Globus pallidus (tissue), 1 donor: ENCODE results near the gene PALMD.

ENCODE experiments used
- DNase-seq: peaks from one replicate; pipeline ENCODE4 v3.0.0-alpha.2; 2015; ENCODE audit warnings: low spot score

PALMD gene

DNA sequence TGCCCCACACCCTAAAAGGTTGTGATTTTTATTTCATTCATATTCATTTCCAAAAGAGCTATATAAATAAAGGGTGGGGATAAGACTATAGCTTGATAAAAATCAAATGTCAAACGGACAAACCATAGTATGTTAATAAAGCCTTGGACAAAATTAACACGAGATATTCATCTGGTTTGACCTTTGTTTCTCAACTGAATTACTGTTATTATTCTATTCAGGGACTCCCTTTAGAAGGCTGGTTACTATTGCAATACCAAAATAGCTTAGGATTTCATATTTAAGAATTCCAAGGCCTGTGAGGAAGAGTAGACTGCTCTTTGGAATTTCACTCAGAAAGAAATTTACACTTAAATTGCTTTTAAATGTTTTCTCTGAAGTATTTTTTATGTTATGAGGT lies 10.2 kb upstream of the PALMD start:
- no peak for DNase-seq

DNA sequence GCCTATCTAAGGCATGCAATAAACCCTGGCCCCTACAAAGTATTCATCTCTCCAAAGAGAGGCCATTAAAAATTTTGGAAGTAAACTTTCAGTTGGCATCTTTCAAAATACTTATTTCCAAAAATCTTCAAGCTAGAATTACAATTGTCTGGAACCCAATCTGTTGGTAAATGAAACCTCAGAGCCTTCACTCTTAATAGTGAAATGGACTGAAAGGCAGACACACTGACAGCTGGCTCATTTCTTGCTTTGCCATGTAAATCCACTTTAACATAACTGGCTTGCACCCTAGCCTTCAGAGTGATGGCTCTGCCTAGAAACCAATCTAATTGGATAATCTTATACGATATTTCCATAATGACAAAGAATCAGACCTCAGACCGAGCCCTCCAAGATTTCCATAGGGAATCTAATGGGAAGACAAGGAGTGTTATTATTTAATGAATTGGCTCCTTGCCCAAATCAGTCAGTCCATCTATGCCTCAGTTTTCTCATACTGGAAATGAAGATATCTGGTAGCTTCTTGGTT lies 9.2 kb upstream of the PALMD start:
- no peak for DNase-seq

DNA sequence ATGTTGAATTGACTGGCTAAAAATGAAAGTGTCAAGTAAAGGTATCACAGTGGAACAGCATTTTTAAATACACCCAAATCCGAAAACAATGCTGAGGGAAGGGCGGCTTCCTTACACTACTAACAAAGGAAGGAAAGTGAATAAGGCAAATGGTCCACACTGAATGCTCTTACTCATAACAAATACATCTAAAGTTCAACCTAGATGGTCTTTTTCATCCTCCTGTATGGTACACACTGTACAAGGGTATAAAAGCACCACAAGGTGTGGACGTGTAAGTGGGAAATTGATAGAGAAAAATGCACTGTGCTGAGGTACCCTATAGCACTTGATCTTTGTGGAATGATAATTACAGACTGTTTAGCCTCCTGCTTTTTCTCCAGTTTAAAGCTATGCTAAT lies 7.1 kb upstream of the PALMD start:
- no peak for DNase-seq

DNA sequence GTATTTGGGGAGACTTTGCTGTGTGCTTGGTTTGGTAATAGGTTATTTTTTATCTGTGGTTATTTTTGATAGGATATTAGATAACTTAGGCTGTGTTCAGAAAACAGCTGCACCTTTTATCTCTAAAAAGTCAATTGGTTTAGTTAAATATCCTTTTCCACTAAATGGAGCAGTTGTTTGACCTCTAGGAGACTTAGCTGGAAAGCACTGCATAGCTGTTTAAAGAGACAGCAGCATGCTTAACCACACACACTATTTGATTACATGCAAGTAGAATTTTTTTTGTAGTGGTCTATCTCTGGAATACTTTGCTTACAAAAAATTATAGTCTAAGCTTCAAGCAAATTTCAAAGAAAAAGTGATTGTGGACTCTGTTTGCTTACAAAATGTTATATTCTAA lies 6.5 kb upstream of the PALMD start:
- no peak for DNase-seq

DNA sequence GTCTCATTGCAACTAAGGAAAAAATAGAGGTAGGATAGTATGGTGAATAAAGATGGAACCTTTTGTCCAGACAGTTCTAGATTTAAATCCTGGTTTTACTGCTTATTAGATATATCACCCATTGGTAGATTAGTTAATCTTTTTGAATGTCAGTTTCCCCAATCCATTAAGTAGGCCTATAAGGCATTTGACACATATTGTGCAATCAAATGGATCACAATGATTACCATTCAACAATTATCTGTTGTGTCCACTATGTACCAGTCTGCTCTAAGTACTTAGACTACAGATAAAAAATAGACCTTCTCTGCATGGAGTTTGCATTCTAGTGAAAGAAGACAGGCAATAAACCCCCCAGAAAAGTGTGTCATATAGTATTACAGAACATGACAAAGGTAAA lies 6.0 kb upstream of the PALMD start:
- no peak for DNase-seq

DNA sequence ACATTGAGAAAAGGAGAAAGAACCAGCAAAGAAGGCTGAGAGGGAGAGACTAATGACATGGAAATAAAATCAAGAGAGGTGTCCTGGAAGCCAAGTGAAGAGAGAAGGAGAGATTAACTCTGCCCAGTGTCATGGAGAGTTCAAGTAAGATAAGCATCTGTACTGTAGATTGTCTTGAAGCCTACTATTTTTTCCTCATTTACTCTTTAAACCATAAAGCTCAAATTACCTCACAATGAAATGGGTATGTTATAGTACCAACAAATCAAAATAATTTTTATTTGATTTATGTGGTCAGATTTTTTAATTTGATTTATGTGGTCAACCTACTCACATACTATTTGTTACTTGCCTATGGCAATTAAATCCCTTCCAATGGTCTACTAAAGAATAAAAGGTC lies 5.2 kb upstream of the PALMD start:
- no peak for DNase-seq

DNA sequence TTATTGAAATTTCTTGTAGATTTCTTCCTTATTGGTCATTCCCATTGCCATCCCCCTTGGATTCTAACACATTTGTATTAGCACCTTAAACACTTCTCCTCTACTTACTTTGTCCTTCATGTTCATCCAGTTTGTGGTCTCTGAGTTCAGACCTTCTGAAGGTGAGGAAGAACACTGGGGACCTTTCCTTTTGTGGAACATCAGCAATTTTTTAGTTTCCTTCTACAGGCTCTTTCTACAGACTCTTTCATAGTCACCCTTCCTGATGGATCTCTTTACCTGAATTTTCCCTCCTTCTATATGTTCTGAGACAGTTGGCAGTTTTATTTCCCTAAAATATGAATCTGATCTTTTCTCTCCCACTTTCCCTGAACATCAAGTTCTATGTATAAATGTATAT lies 4.4 kb upstream of the PALMD start:
- no peak for DNase-seq

DNA sequence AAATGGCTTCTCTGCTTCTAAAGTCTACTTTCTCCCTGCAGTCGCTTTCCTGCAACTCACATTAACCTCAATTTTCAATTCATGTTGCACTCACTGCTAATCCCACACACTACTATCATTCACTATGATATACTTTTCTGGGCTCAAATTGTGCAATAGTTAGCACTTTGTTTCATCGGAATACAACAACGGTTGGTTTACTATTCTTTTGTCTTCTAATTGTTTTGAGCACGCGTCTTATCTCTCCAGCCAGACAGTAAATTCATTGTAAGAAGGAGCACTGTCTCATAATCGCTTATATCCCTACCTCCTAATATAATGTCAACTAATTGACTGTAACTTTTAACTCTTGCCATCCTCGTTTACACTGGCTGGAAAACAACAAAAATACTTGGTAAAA lies 3.9 kb upstream of the PALMD start:
- no peak for DNase-seq

DNA sequence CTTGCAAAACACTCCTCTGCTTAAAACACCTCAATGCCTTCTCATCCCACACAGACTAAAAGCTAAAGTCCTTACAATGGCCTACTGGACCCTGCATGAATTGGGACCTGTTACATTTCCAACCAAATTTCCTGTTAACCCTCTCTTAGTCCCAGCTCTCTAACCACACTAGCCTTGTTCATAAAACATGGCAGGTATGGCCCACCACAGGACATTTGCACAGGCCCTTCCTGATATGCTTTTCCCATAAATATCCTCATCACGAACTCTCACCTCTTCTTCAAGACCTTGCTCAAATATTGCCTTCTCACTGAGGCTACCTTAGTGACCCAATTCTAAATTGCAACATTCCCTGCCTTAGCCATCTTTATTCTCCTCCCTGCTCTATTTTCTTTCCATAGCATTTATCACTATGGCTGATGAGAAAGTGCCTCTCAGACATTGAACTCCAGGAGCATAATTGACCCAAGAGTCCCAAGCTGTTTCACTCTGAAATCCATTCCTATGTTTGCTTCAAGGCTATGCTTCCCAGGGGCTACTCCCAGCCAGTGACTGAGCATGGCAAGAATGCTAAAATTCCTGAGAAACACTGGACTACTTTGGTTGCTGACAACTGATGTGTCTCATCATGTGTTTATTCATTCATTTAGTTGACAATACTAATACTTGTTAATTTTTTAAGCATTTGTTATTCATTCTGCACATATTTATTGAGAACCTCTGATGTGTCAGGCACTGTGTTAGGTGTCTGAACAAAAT lies 2.7 kb upstream of the PALMD start:
- no peak for DNase-seq

DNA sequence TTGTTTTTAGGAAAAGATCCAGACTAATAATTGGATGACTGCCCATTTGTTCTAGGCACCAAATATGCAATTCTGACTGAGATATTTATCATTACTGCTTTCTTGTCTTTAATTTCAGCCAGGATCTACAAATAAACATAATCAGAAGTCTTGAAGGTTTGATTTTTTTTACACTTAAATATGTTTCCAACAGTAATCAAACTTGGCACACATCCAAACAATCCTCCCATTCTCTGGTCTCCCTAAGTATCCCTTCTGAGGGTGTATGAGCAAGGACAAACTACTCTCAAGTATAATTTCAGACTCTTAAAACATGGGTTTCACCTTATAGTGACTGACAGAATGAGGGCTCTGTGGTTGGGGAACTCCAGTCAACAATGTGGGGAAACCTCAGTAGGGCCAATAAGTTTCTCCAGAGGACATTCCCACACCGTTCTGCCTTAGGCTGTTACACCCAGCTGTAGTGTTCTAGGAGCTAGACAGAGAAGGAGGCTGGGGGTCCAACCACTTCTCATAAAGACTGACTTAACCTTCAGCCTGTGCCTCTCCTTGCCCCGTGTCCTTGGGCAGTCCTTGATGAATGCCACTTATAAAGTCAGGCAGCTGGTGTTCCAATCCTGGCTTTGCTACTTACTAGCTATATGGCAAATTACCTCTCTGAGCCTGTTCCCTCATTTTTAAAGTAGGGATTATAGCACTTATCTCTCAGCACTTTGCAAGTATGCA lies 1.5 kb upstream of the PALMD start:
- DNase-seq: no peak

DNA sequence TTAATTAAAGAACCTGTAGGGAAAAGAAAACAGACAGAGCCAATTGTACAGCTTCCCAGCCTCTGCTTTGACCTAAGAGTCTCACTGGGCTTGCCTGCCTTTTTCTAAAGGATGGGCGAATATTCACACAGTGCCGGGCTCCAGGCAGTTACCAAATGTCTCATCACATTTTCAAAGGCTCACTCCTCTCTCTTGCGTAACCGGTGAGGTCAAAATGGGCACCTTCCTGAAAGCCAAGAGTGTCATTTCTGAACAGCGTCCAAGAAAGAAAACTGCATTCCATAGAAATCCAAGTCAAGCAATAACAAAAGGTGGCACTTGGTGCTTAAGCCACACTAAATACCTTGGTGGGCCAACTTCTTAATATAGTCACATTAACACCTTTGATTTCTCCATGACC lies 710 bp upstream of the PALMD start:
- no peak for DNase-seq

DNA sequence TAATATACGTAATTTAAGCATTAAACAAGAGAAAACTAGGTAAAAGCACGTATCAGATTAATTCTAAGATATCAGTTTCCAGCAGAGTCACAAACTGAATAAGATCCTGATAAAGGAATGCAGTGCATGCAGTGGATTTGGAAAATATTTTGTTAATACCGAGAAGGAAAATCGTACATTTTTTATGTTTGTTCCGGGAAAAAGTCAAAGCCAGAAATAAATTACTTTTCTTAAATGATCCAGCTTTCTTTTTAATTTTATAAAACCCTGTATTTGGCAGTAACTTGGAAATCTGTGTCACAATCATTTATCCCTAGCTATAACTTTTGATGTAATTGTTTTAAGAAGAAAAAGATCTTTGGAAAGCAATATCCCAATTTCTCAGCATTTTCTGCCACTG lies 955 bp downstream of the PALMD start:
- no peak for DNase-seq

DNA sequence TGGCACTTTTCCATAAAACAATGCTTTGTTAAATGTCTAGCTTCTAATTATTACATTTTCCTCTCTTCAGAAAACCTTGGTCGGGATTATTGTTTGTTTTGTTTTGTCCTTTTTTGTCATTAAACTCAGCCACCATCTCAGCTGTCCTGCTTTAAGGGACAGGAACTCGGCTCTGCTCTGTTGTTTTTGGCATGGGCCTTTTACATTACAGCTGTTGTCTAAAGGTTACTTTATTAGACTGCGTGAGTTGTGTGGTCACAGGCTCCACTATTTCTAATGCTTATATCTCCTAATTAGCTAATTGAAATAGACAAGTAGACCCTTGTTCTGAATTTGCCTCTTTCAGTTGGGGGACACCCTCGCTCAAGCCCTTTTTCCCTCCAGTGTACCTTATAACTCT lies 1.6 kb downstream of the PALMD start:
- DNase-seq: no peak

DNA sequence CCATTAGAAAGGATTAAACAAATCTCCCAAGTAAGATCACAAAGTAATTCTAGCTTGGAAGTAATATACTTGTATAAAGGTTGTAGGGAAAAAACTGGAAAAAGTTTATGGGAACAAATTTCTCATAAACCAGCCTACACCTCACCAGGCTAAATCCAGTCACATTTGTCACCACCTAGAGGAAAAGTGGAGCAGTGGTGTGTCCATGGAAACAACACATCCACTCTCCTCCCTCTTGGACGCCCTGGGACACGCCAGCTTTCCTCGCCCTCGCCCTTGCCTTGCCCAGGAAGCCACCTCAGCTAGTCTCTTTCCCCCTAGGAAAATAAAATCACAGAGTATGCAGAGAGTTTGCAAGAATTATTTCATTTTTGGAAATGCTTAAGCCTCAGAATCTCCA lies 2.2 kb downstream of the PALMD start:
- no peak for DNase-seq

DNA sequence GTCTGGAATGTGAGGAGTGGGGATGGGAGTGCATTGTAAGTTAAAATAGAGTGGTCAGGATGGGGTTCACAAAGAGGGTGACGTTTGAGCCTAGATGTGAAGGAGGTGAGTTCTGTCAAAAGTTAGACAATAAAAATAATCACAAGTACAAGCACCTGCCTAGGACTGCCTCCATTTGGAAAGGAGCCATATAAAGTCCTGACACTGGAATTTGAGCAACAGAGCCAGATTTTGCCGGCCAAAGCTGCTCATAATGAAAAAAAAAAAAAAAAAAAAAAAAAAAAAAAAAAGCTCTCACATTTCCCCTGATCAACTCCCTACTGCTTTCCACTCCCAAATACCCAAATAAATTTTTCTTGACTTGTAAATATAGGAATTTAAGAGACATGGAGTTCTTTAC lies 4.1 kb downstream of the PALMD start:
- DNase-seq: no peak

DNA sequence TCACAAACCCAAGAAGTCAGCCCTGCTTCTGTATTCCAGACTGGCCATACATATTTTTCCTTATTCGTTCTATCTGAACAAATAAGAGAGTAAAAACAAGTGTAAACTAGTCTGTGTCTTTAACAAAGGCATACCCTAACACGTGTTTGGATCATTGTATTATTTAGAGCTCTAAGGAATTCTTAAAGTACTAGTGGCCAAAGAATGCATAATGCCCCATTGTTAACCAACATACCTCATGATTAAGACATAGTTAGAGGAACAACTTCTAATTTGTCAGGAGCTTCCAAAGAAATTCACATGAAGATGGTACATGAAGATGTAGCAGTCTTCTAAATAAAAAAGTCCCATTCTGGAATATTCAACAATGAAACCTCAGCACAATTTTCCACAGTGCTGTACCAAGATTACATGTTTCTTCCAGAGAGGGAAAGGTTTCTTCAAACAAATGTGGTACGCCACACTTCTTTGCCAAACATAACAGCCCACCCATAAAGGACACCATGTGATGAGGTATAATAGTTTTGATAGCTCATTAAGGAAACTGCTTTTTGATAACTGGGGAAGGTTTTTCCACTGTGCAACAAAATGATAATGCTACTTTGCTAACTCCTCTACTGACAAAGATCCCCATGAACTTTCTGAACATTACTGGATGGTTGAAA lies 5.0 kb downstream of the PALMD start:
- DNase-seq: no peak

DNA sequence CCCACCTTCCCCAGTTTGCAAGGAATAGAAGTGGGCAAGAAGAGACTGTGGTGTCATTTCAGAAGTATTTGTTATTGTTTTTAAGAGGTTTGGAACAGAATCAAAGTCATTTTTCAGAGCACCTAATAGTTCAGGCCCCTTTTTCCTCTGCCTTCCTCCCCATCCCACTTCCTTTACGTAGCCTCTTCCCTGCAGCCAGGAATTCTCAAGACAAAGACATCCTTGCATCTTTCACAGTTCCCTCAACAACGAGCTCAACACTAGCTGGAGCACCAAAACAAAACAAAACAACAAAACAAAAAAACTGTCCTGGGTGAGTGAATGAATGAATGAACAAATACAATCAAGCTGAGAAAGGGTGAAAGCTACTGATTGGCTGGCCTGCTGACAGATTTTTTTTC lies 7.0 kb downstream of the PALMD start:
- no peak for DNase-seq

DNA sequence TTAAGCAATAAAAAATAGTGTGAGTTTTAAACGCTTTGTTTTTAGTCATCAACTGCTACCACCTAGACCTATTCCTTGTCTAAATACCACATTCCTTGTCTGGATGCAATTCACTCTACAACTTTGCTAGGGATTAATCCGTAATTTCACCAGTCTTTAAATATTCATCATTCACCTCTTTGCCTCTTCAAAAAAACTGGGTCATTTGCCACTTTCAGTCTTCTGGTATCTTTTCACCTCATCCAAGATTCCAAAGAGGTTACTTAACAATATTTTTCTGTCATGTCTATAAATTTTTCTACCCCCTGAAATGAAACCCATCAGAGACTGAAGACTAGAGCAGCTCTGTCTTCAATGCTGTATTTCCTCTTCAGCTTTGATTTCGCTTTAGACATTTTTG lies 9.5 kb downstream of the PALMD start:
- no peak for DNase-seq

DNA sequence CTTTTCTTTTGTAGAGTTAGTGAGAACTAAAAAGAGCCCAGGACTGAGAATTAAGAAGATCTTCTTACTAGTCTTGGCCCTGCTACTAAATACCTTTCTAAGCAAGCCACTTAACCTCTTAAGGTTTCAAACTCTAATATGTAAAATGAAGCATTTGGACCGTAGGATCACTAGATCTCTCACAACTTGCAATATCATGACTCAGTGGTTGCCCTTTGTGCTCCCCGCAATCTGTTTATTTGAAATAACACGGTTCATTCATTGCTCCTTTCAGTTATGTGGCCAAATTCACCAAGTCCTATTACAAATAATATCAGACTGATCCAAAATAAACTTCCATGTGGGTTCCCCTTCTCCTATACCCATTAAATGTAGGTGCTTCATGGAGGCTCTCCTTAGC lies 10.8 kb downstream of the PALMD start:
- no peak for DNase-seq

DNA sequence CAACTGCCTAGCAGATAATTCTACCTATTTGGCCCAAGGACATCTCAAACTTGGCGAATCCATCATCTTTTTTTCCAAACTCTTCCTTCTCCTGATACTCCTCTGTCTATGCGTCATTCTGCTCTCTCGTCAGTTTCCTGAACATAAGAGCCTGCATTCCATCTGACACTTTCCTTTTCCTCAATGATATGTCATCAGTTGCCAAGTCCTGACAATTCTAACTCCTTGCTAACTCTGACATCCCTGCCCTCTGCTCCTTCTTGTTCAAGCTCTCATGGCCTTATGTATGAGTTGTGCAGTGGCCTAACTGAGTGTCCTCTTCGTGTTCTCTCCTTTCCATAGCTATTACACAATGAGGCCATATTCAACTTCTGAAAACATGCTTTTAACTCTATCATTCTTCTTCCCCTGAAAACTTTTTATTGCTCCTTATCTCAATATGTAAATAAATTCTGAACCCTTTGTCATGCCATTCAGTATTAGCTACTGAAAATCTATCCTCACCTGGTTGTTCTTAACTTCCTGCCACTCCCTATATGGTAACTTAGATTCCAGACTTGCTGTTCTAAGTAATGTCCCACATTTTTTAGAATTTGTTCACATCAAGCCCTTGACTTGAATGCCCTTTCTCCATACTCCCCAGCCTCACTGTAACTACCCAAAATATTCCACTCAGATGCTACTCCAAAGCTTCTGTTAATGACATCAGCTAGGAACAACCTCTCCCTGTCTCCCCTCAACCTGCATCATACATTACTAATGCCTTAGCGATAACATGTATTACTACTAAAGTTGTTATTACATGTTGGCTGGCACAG lies 11.5 kb downstream of the PALMD start:
- DNase-seq: no peak

DNA sequence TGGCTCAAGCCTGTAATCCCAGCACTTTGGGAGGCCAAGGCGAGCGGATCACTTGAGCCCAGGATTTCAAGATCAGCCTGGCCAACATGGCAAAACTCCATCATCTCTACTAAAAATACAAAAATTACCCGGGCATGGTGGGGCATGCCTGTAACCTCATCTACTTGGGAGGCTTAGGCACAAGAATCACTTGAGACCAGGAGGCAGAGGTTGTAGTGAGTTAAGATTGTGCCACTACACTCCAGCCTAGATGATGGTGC lies 12.0 kb downstream of the PALMD start:
- no peak for DNase-seq

DNA sequence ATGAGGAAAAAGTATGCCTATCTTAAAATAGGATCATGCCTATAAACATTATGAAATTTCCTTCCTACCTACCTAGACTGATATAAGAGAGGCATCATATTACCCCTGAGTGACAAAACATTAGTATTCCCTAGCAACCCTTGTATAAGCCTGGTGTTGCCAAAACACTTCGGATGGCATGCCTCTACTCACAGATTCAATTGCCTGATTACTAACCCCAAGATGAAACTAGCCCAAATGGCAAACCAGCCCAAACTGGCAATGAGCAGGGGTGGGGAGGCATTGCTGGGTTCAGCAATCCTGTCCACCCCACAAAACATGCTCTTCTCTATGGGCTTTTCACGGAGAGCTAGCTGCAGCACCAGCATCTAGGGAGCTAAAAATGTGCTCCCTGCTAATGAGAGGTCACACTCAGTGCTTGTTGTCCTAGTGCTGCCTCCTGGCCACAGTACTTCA lies 13.9 kb downstream of the PALMD start:
- DNase-seq: no peak

DNA sequence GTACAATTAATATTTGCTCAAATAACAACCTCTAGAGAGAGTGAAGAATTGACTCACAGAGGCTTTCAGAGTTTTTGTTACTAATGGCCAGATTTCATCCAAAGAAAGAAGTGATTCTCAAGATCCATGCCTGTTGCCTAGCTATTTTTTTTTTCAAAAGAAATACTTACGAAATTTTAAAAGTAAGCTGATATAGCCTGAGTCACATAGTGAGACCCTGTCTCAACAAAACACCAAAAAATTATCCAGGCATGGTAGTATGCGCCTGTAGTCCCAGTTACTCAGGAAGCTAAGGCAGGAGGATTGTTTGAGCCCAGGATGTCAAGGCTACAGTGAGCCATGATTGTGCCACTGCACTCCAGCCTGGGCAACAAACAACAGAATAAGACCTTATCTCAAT lies 14.6 kb downstream of the PALMD start:
- no peak for DNase-seq
